DOHH2 (cell line): Measurements from ENCODE around the gene NUDT4B.
"Not testable (repeated sequence)": the region's sequence is repeated elsewhere in the genome, so short reads cannot be mapped to it uniquely, and the experiment has no call there.

ENCODE experiments used
- CTCF ChIP-seq: fragments of 200-600 bp; sonication (generic); IDR thresholded peaks from one replicate; pipeline ENCODE4 v1.5.1; 2014; ENCODE audit warnings: antibody characterized with exemption, mild to moderate bottlenecking, low read depth, low read length; ENCODE audit not compliant: poor library complexity, severe bottlenecking
- EZH2phosphoT487 ChIP-seq: fragments of 200-600 bp; sonication (generic); IDR thresholded peaks from 2 replicates; pipeline ENCODE4 v1.6.1; 2017; ENCODE audit warnings: borderline replicate concordance, mild to moderate bottlenecking, antibody characterized with exemption, low read length, moderate library complexity, mixed read lengths

- TF ChIP-seq CTCF, EZH2phosphoT487: not testable (repeated sequence)
Observed at GRCh38 chr1:148734311-148734662, 14.3 kb upstream of the NUDT4B start.
